Peyer's patch (tissue), 4 donors: ENCODE measurements around the gene CHKA. TPM values are rescaled to one million over a fixed set of nuclear protein-coding genes. Genes with fewer than 3 reads are reported as not detected.
A peak's percentile ranks its signal among the peaks of the same experiment; 100 is the strongest.

Source experiments
- DNase-seq, 3 donors: peaks; one replicate each; pipeline ENCODE4 v3.0.0-alpha.2; 2017 to 2019
- H3K27ac ChIP-seq, 4 donors: fragments of 200-600 bp; sonication (generic); one replicate each; pipeline ENCODE4 v1.5.1; 2016 to 2019
- H3K27me3 ChIP-seq, 2 donors: fragments of 200-600 bp; sonication (generic); one replicate each; pipeline ENCODE4 v1.5.1; 2019
- H3K36me3 ChIP-seq, 3 donors: fragments of 200-600 bp; sonication (generic); one replicate each; pipeline ENCODE4 v1.5.1; 2016 to 2019
- H3K4me1 ChIP-seq, 4 donors: fragments of 200-600 bp; sonication (generic); one replicate each; pipeline ENCODE4 v1.5.1; 2016 to 2019
- H3K4me3 ChIP-seq, 4 donors: fragments of 200-600 bp; sonication (generic); 1 replicate in 3 of 4; 2 replicates in 1 of 4; pipeline ENCODE4 v1.5.1; 2016 to 2019; ENCODE audit warnings: mild to moderate bottlenecking in 1 of 4
- H3K9me3 ChIP-seq, 4 donors: fragments of 200-600 bp; sonication (generic); one replicate each; pipeline ENCODE4 v1.5.1; 2016 to 2019; ENCODE audit warnings: mild to moderate bottlenecking in 1 of 4
- POLR2A ChIP-seq, 2 donors: fragments of 450-650 bp; IDR thresholded peaks; one replicate each; pipeline ENCODE4 v1.5.1; 2017; ENCODE audit warnings: antibody characterized with exemption in 2 of 2, mild to moderate bottlenecking in 2 of 2, moderate library complexity in 2 of 2
- total RNA-seq, 4 donors: library from RNA; depleted of rRNA; stranded (reverse); fragments of >200 nt; gene quantifications; one replicate each; pipeline ENCODE4 v1.1.0, GENCODE V29; 2016
- TF ChIP-seq, protein P1 (sequence below), 6 experiments: fragments of 450-650 bp in 4 of 6; fragments of 200-600 bp in 2 of 6; sonication (generic) in 1 of 6; IDR thresholded peaks; one replicate each; pipeline ENCODE4 v1.5.1; 2017 to 2019; ENCODE audit warnings: antibody characterized with exemption in 6 of 6, mild to moderate bottlenecking in 3 of 6, moderate library complexity in 1 of 6

CHKA gene
- total RNA-seq, 4 donors from 2014 or later = 41.3 to 179 (median 130) TPM

DNA sequence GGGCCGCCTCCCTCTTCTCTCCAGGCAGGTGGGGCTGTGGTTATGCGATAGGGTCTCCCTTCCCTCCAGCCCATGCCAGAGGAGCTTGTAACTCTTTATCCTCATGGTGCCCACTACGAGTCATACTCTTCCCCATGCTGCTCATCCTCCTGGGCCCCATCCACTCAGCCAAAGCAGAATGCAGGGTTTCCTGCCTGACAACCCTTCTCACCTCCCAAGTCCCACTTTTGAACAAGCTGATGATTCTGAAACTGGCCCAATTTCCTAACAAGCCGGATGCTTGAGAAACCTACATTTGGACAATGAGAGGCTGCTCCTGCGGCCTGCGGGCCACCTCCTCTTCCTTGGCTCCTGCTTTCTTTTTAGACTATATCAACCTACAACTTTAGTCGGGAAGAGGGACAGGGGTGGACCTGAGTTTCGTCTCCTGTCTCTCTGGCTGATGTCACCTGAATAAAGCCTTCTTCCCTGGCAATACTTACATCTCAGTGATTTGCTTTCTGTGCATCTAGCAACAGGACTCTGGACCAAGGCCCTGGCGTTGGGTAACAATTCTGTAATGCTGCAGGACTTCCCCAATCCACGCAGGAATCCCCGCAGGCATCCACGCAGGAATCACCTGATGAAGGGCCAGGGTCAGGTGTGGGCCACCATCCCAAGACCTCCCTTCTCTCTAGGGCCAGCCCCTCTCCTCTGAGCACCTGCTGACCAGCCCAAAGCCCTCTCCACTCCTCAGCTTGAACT lies 92.2 kb downstream of the CHKA start:
- no peak for DNase-seq
- TF ChIP-seq POLR2A (IDR thresholded peaks at IDR 0.05) = no peak
- TF ChIP-seq, protein P1, sequence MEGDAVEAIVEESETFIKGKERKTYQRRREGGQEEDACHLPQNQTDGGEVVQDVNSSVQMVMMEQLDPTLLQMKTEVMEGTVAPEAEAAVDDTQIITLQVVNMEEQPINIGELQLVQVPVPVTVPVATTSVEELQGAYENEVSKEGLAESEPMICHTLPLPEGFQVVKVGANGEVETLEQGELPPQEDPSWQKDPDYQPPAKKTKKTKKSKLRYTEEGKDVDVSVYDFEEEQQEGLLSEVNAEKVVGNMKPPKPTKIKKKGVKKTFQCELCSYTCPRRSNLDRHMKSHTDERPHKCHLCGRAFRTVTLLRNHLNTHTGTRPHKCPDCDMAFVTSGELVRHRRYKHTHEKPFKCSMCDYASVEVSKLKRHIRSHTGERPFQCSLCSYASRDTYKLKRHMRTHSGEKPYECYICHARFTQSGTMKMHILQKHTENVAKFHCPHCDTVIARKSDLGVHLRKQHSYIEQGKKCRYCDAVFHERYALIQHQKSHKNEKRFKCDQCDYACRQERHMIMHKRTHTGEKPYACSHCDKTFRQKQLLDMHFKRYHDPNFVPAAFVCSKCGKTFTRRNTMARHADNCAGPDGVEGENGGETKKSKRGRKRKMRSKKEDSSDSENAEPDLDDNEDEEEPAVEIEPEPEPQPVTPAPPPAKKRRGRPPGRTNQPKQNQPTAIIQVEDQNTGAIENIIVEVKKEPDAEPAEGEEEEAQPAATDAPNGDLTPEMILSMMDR (IDR thresholded peaks at IDR 0.05) = no peak
- no peaks in the 10 kb centered on the region for H3K9me3 ChIP-seq
- H3K36me3 ChIP-seq = peaks cover 0 to 29% (median 0%) of the 10 kb centered on the region in 3 donors
- H3K27me3 ChIP-seq = no peaks in the 10 kb centered on the region
- no peak overlapping the region for H3K27ac ChIP-seq
- H3K4me1 ChIP-seq = peaks cover 5 to 21% (median 7%) of the 10 kb centered on the region in 4 donors
- H3K4me3 ChIP-seq = no peak overlapping the region

DNA sequence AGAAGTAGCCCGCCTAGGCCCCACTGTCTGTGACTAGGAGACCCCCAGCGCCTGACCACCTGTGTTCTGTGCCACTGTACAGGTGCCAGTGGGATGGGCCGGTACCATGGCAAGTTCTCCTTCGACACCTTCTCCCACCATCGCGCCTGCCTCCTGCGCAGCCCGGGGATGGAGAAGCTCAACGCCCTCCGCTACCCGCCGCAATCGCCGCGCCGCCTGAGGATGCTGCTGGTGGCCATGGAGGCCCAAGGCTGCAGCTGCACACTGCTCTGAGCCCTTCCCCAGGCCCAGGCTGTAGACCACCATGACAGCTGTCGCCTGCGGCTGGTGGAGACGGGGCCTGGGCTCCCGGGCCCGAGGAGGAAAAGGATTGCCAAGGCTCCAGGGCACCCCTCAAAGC lies 93.5 kb downstream of the CHKA start:
- Histone ChIP-seq H3K27me3 (no peaks in the 10 kb centered on the region), H3K4me1 (peaks cover 5 to 20% (median 7%) of the 10 kb centered on the region in 4 donors), H3K4me3 (no peak overlapping the region), H3K36me3 (peaks cover 0 to 17% (median 0%) of the 10 kb centered on the region in 3 donors), H3K27ac (no peak overlapping the region), H3K9me3 (no peaks in the 10 kb centered on the region)
- no peak for DNase-seq
- TF ChIP-seq, protein P1 (IDR thresholded peaks at IDR 0.05) = no peak
- TF ChIP-seq POLR2A (IDR thresholded peaks at IDR 0.05) = no peak

DNA sequence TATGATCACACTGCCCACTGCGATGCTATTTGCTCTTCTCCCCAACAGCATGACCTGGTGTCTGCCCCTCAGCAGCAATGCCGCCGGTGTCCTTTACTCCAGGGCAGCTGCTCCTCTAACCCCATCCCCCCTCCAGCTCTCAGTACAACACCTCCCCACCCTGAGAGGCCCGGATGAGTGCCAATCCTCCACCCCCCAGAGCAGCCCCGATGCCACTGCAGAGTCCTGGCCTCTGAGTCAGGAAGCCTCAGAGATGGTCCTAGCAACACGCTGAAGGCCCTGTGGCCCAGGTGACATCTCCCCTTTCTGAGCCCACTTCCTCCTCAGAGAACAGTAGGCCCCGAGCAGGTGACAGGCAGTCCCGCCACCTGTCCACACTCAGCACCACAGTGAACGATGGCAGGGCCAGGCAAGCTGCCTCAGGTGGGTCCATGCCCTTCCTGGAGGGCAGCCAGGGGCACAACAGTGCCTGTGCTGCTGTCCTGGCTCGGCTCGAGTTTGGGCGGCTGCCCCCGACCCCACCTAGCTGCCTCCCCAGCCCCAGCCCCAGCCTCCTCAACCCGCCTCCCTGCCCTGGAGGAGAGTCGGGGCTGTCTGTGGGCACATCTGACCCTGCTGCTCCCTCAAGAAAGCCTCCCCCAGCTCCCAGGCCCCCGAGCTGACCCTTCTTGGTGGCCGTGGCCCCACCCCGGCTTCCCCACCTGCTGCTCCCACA lies 94.6 kb downstream of the CHKA start:
- peaks cover 0 to 18% (median 0%) of the 10 kb centered on the region in 3 donors for H3K36me3 ChIP-seq
- H3K27ac ChIP-seq = no peak overlapping the region
- no peaks in the 10 kb centered on the region for H3K9me3 ChIP-seq
- H3K4me1 ChIP-seq = peaks cover 3 to 9% (median 3%) of the 10 kb centered on the region in 4 donors
- H3K27me3 ChIP-seq = no peaks in the 10 kb centered on the region
- TF ChIP-seq, protein P1 (IDR thresholded peaks at IDR 0.05) = no peak
- TF ChIP-seq POLR2A (IDR thresholded peaks at IDR 0.05) = no peak
- DNase-seq = no peak
- no peak overlapping the region for H3K4me3 ChIP-seq

DNA sequence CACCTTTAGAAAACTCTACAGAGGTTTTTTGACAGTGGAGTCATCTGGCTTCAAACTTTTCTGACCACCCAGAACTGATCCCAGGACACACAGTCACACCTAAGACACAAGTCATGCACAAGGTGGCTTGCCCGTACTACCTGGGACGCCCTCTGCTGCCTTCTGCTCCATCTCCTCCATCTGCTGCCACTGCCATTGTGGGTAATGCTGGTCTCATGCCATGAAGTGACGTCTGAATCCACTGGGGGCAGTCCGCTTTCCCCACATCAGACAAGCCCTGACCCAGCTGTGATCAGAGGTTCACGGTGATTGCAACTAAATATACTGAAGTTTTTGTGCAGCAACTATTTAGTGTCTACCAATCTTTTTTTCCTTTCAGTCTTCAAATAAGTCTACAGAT lies 96.1 kb downstream of the CHKA start:
- H3K4me1 ChIP-seq = peaks cover 0 to 6% (median 0%) of the 10 kb centered on the region in 4 donors

DNA sequence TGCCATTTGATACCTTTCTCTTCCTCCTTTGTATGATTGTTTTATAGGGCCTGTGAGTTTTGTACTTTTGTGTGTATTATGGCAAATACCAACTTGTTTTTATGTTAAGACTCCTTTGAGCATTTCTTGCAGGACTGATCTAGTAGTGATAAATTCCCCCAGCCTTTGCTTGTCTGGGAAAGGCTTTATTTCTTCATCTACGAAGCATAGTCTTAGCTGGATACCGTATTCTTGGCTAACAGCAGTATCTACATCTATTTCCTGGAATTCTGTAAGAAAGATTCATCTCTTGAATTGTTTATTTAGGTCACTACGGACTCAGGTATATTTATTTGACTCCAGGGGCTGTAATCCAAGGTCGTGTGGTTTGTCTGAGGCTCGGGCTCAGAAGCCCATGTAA lies 96.7 kb downstream of the CHKA start:
- H3K4me3 ChIP-seq = no peak overlapping the region
- TF ChIP-seq, protein P1 (IDR thresholded peaks at IDR 0.05) = no peak
- TF ChIP-seq POLR2A (IDR thresholded peaks at IDR 0.05) = no peak
- no peaks in the 10 kb centered on the region for H3K9me3 ChIP-seq
- H3K27ac ChIP-seq = no peak overlapping the region
- no peak for DNase-seq
- peaks cover 0 to 18% (median 0%) of the 10 kb centered on the region in 3 donors for H3K36me3 ChIP-seq
- H3K27me3 ChIP-seq = no peaks in the 10 kb centered on the region
- peaks cover 0 to 2% (median 0%) of the 10 kb centered on the region in 4 donors for H3K4me1 ChIP-seq

More for the DNA sequence above, 96.1 kb downstream of the CHKA start:
- no peak overlapping the region for H3K4me3 ChIP-seq
- no peak for TF ChIP-seq POLR2A (IDR thresholded peaks at IDR 0.05)
- TF ChIP-seq, protein P1 (IDR thresholded peaks at IDR 0.05) = peak in 1 of 6 experiments; percentile 8
- no peaks in the 10 kb centered on the region for H3K27me3 ChIP-seq
- no peak for DNase-seq
- H3K27ac ChIP-seq = no peak overlapping the region
- H3K36me3 ChIP-seq = peaks cover 0 to 18% (median 0%) of the 10 kb centered on the region in 3 donors
- no peaks in the 10 kb centered on the region for H3K9me3 ChIP-seq
